Amniotic stem cell (primary cell): Measurements from ENCODE around the gene CEP76.
"Not testable (repeated sequence)": the region's sequence is repeated elsewhere in the genome, so short reads cannot be mapped to it uniquely, and the experiment has no call there.

Experiments
- DNase-seq: peaks from one replicate; lab custom pipeline; 2025; lab: John Stamatoyannopoulos, UW

The CEP76 gene

DNA sequence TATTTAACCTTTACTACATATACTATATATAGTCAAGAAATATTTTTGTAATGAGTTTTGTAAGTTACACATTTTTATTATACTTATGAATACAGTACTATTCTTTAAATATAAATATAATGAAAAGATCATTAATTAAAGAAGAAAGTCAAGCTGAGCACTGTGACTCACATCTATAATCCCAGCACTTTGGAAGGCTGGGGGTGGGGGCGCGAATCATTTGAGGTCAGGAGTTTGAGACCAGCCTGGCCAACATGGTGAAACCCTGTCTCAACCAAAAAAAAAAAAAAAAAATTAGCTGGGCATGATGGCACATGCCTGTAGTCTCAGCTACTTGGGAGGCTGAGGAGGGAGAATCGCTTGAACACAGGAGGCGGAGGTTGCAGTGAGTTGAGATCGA is 58.8 kb downstream of the CEP76 start:
- not testable (repeated sequence) for DNase-seq

- DNase-seq, result no peak
Measured at GRCh38 chr18:12640881-12641200, 61.7 kb downstream of the CEP76 start.

GRCh38 chr18:12639990-12640880 is 62.3 kb downstream of the CEP76 start:
- peak; percentile 61 for DNase-seq

DNA sequence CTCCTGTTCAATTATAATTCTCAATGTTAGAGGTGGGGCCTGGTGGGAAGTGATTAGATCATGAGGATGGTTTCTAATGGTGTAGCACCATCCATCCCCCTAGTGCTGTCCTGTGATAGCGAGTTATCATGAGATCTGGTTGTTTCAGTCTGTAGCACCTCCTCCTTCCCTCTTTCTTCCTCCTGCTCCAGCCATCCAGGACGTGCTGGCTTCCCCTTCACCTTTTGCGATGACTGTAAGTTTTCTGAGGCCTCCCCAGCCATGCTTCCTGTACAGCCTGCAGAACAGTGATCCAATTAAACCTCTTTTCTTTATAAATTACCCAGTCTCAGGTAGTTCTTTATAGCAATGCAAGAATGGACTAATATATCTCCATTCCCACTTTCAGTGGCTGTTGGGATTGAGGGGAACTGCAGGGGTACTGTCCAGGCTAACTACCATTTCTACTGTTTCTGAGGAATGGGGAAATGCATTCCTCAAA is 63.8 kb downstream of the CEP76 start:
- DNase-seq, result no peak

GRCh38 chr18:12637901-12638643 is 64.5 kb downstream of the CEP76 start:
- no peak for DNase-seq

DNA sequence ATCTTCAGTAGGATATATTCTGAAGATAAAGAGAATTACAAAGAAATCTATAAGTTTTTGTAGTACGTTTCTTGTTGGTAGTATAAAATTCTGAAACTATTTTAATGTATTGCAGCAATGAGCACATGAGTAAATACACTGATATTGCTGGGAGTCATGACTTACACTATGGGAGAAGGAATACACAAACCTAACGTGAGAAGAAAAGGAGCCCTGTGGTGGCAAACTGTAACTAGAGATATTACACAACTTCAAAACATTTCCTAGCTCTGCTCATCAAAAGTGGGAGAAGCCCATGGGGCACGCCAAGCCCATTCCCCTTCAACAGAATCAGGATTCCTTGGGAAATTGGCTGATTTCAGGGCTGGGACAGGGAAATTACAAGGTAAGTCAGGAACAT is 65.1 kb downstream of the CEP76 start:
- DNase-seq, result no peak

DNA sequence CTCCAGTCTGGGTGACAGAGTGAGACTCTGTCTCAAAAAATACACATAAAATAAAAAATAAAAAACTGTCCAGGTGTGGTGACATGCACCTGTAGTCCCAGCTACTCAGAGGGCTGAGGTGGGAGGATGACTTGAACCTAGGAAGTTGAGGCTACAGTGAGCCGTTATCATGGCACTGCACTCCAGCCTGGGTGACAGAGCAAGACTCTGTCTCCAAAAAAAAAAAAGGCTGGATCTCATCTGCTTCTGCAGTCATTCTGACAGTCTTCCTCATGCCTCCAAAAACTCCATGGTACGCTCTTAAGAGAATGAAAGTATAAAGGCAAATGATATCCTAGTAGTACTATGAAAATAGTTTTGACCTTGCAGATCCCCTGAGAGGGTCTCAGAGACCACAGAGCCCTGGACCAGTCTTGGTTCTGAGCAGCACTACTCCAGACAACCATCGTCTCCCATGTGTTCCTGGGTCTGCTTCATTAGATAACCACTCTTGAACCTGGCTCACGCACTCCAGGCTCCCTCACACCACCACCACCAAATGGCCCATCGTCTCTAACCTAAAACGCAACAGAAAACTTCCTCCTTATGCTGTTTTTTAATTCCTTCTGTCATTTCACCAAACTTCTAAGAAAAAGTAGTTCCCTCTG is 70.6 kb downstream of the CEP76 start:
- no peak for DNase-seq

GRCh38 chr18:12630136-12630535 is 72.4 kb downstream of the CEP76 start:
- DNase-seq, result no peak

- DNase-seq, result no peak
Measured at GRCh38 chr18:12628706-12629702, 73.5 kb downstream of the CEP76 start.

DNA sequence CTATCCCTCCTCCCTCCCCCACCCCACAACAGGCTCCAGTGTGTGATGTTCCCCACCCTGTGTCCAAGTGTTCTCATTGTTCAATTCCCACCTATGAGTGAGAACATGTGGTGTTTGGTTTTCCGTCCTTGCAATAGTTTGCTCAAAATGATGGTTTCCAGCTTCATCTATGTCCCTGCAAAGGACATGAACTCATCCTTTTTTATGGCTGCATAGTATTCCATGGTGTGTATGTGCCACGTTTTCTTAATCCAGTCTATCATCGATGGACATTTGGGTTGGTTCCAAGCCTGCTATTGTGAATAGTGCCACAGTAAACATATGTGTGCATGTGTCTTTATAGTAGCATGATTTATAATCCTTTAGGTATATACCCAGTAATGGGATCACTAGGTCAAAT is 75.3 kb downstream of the CEP76 start:
- DNase-seq, result not testable (repeated sequence)

- no peak for DNase-seq
Measured at GRCh38 chr18:12625241-12625640, 77.3 kb downstream of the CEP76 start.
